ENCODE measurements around the gene BACE2. TPM values are rescaled to one million over a fixed set of nuclear protein-coding genes. Genes with fewer than 3 reads are reported as not detected.
A peak's percentile ranks its signal among the peaks of the same experiment; 100 is the strongest.

The BACE2 gene
- total and polyA plus RNA-seq, 2 donors (not counting 1 experiment from before 2014, with no cell fraction given): 18.4 to 40.8 TPM

GRCh38 chr21:41230497-41230896 lies 62.5 kb downstream of the BACE2 start:
- H3K9me3 ChIP-seq (ENCODE audit: control extremely low read depth in 1 of 3, control insufficient read depth in 2 of 3, insufficient read depth in 1 of 3, low read length in 2 of 3): no peaks in the 10 kb centered on the region
- intact Hi-C loops (cut with micrococcal nuclease): loop anchor here (1.0 to 5.0 kb wide), 2 partner anchors 33 to 60 kb away; no protein-coding TSS in a partner anchor

More at GRCh38 chr21:41230497-41230896, 62.5 kb downstream of the BACE2 start:
- ATAC-seq (ENCODE audit: low read depth) (no peak), DNase-seq (no peak)
- Histone ChIP-seq H3K4me3 (ENCODE audit: control extremely low read depth in 1 of 5, extremely low read depth in 1 of 5, insufficient read depth in 1 of 5, low read depth in 2 of 5, low read length in 4 of 5) (peak overlapping the region in 4 of 5 experiments; percentile 37 to 58 (median 58)), H3K36me3 (replicated peaks in 1 of 2; ENCODE audit: control extremely low read depth in 1 of 2, control insufficient read depth in 1 of 2, extremely low read depth in 1 of 2, insufficient read depth in 2 of 2, low read length in 1 of 2) (no peaks in the 10 kb centered on the region), H4K20me1 (ENCODE audit: control insufficient read depth, insufficient read depth, low read length, poor library complexity, severe bottlenecking) (peaks cover 11% of the 10 kb centered on the region), H3K9ac (ENCODE audit: low read length) (peak overlapping the region; percentile 59), H3K4me1 (ENCODE audit: control insufficient read depth in 2 of 2, insufficient read depth in 2 of 2, low read length in 2 of 2) (peaks cover 62 to 72% of the 10 kb centered on the region in 2 donors), H3K27me3 (replicated peaks in 1 of 4; ENCODE audit: control extremely low read depth in 1 of 4, control insufficient read depth in 3 of 4, insufficient read depth in 4 of 4, low read length in 3 of 4) (no peaks in the 10 kb centered on the region), H3K4me2 (replicated peaks; ENCODE audit: low read depth, low read length, poor library complexity, severe bottlenecking) (peak overlapping the region; percentile 76), H2AFZ (ENCODE audit: insufficient read depth, low read depth, low read length, poor library complexity, severe bottlenecking) (no peak overlapping the region), H3K79me2 (ENCODE audit: control insufficient read depth, insufficient read depth, low read length) (peaks cover 53% of the 10 kb centered on the region), H3K27ac (ENCODE audit: low read length in 2 of 2) (peak overlapping the region; percentile 87 to 89)
- Mint-ChIP-seq H3K27ac (peak overlapping the region; percentile 47), H3K4me3 (peak overlapping the region; percentile 84), H3K9me3 (ENCODE audit: insufficient read depth) (no peaks in the 10 kb centered on the region), H3K4me1 (peaks cover 78% of the 10 kb centered on the region), H3K27me3 (no peaks in the 10 kb centered on the region)
- ChIA-PET CTCF (interaction anchor here (1.2 to 6.0 kb wide), 3 partner anchors 60 to 586 kb away, joined by 6 to 41 read pairs (median 18); partner anchors contain the start of gene BACE2), POLR2A (no interaction called here)
- 77% methylated on average over 3 of the region's 4 CpGs for WGBS (ENCODE audit: insufficient coverage)
- TF ChIP-seq EZH2 (IDR thresholded peaks at IDR 0.05; ENCODE audit: borderline replicate concordance, insufficient read depth, low read depth, low read length, poor library complexity, severe bottlenecking) (no peak), CTCF (IDR thresholded peaks at IDR 0.05) (no peak)
